Bronchial epithelial cell (primary cell): ENCODE data around the gene SOS2. TPM values are rescaled to one million over a fixed set of nuclear protein-coding genes. Genes with fewer than 3 reads are reported as not detected.
"Not testable (repeated sequence)": the region's sequence is repeated elsewhere in the genome, so short reads cannot be mapped to it uniquely, and the experiment has no call there.

ENCODE experiments used
- DNase-seq: peaks from one replicate; pipeline ENCODE4 v3.0.0-alpha.2; 2010; ENCODE audit warnings: low read depth
- FAIRE-seq: peaks from 2 replicates; lab custom pipeline; 2011; peaks lifted over from hg19 to GRCh38; lab: Jason Lieb, UNC
- H3K27me3 ChIP-seq: 2 replicates; pipeline ENCODE4 v1.5.1; 2011; ENCODE audit warnings: low read length; ENCODE audit not compliant: control insufficient read depth, insufficient read depth
- H3K36me3 ChIP-seq: 2 replicates; pipeline ENCODE4 v1.5.1; 2011; ENCODE audit warnings: low read length; ENCODE audit not compliant: control insufficient read depth, insufficient read depth
- H3K4me3 ChIP-seq: 2 replicates; pipeline ENCODE4 v1.5.1; 2011; ENCODE audit warnings: mild to moderate bottlenecking, low read depth, low read length, control low read depth
- CTCF ChIP-seq: IDR thresholded peaks from 2 replicates; pipeline ENCODE4 v1.5.1; 2011; ENCODE audit warnings: mild to moderate bottlenecking, moderate library complexity, low read length, control low read depth, inconsistent platforms; ENCODE audit not compliant: insufficient read depth, severe bottlenecking
- total RNA-seq: library from RNA; depleted of rRNA; stranded (reverse); fragments of >200 nt; gene quantifications from 2 replicates; pipeline ENCODE4 v1.2.1, GENCODE V29; 2014

Gene SOS2
- total RNA-seq, 1 donor from 2014 or later = 17.6 TPM

GRCh38 chr14:50173891-50174290 lies 57.5 kb downstream of the SOS2 start:
- Histone ChIP-seq H3K36me3 (peaks cover 1% of the 10 kb centered on the region), H3K4me3 (no peak overlapping the region), H3K27me3 (no peaks in the 10 kb centered on the region)
- DNase-seq = peak; percentile 13
- FAIRE-seq = no peak
- no peak for TF ChIP-seq CTCF

DNA sequence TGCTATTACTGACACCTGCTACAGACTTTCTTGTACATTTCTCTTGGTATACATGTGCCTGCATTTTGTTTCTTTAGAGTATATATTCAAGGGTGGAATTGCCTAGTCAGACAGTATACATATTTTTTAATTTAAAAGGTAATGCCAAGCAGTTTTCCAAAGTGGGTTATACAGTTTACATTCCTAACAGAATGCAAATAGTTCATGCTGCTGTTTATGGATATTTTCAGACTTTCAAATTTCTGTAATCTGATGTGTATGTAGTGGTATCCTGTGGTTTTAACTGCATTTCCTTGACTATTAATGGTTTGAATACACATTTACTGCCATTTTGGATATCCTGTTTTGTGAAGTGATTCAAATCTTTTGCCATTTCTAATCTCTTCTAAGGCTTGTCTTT lies 59.5 kb downstream of the SOS2 start:
- H3K27me3 ChIP-seq = no peaks in the 10 kb centered on the region
- H3K4me3 ChIP-seq = no peak overlapping the region
- DNase-seq (no peak), FAIRE-seq (no peak)
- no peak for TF ChIP-seq CTCF
- no peaks in the 10 kb centered on the region for H3K36me3 ChIP-seq

- FAIRE-seq, H3K4me3 ChIP-seq, H3K36me3 ChIP-seq, H3K27me3 ChIP-seq: not testable (repeated sequence)
- peak; percentile 15 for DNase-seq
These were observed 64.0 kb downstream of the SOS2 start for GRCh38 chr14:50167381-50167780.

DNA sequence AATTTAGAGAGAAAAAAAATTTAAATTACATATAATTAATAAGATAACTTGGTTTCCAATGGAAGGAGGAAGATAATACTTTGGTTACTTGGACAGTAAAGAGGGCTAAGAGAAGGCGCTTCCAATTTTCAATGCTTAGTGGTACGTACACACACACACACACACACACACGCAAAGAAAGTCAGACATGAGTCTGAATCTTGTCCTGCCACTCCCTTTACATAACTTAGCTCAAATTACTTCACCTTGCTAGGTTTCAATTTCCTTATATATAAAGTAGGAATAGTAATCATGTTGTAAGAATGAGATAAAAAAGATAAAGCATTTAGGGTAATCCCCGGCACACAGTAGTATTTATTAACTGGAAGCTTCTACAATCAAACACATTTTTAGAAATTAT lies 75.3 kb downstream of the SOS2 start:
- FAIRE-seq (no peak), DNase-seq (no peak)
- no peak overlapping the region for H3K4me3 ChIP-seq
- H3K36me3 ChIP-seq = peaks cover 2% of the 10 kb centered on the region
- H3K27me3 ChIP-seq = no peaks in the 10 kb centered on the region
- TF ChIP-seq CTCF = no peak

- Histone ChIP-seq H3K36me3 (peaks cover 5% of the 10 kb centered on the region), H3K27me3 (no peaks in the 10 kb centered on the region), H3K4me3 (no peak overlapping the region)
- TF ChIP-seq CTCF = no peak
- FAIRE-seq (no peak), DNase-seq (no peak)
These were observed 82.6 kb downstream of the SOS2 start for GRCh38 chr14:50148799-50149198.

GRCh38 chr14:50139192-50139591 lies 92.2 kb downstream of the SOS2 start:
- H3K36me3 ChIP-seq = no peaks in the 10 kb centered on the region
- no peaks in the 10 kb centered on the region for H3K27me3 ChIP-seq
- DNase-seq (no peak), FAIRE-seq (no peak)
- no peak overlapping the region for H3K4me3 ChIP-seq
- TF ChIP-seq CTCF = no peak
